B cell (primary cell): Measurements from ENCODE around the gene PTPRE. TPM values are rescaled to one million over a fixed set of nuclear protein-coding genes. Genes with fewer than 3 reads are reported as not detected.

ENCODE experiments used
- ATAC-seq: fragments of 200-7000 bp; cut with Tn5 transposase; one replicate; pipeline ENCODE4 v1.10.0; 2021; ENCODE audit warnings: low read depth, mild to moderate bottlenecking, moderate number of reproducible peaks, moderate library complexity
- CTCF ChIA-PET: fragments of 350-600 bp; sonication (Branson Sonifier 250); formaldehyde crosslinking; loops from one replicate; lab custom pipeline; 2021; ENCODE audit warnings: antibody characterized with exemption, inconsistent platforms; lab: Charles Lee
- POLR2A ChIA-PET: fragments of 350-600 bp; sonication (Branson Sonifier 250); formaldehyde crosslinking; loops from one replicate; lab custom pipeline; 2021; ENCODE audit warnings: antibody characterized with exemption; lab: Charles Lee
- DNase-seq: peaks from one replicate; pipeline ENCODE4 v3.0.0; 2013
- H2AFZ ChIP-seq: 2 replicates; pipeline ENCODE4 v1.6.1; 2012; ENCODE audit warnings: mild to moderate bottlenecking, low read depth, low read length; ENCODE audit not compliant: insufficient read depth, poor library complexity, severe bottlenecking
- H3K27ac ChIP-seq, 2 donors: 1 replicate in 1 of 2; 2 replicates in 1 of 2; pipeline ENCODE4 v1.5.1; 2012 to 2013; ENCODE audit warnings: low read length in 2 of 2, mild to moderate bottlenecking in 2 of 2, moderate library complexity in 1 of 2
- H3K27me3 ChIP-seq, 4 experiments: fragments of 200-600 bp in 1 of 4; sonication (generic) in 1 of 4; replicated peaks in 1 of 4; 1 replicate in 2 of 4; 2 replicates in 2 of 4; pipeline versions ENCODE4 v1.6.1 to v1.7.0; 2013 to 2016; ENCODE audit warnings: low read length in 3 of 4, mild to moderate bottlenecking in 2 of 4, mixed read lengths in 1 of 4, moderate library complexity in 1 of 4; ENCODE audit not compliant: insufficient read depth in 4 of 4, control insufficient read depth in 3 of 4; ENCODE audit errors: control extremely low read depth in 1 of 4
- H3K36me3 ChIP-seq, 2 experiments: replicated peaks in 1 of 2; 1 replicate in 1 of 2; 2 replicates in 1 of 2; pipeline versions ENCODE4 v1.6.1 to v1.7.1; 2013; ENCODE audit warnings: low read length in 1 of 2; ENCODE audit not compliant: insufficient read depth in 2 of 2, control insufficient read depth in 1 of 2; ENCODE audit errors: control extremely low read depth in 1 of 2, extremely low read depth in 1 of 2
- H3K4me1 ChIP-seq, 2 donors: fragments of 200-600 bp in 1 of 2; sonication (generic) in 1 of 2; 1 replicate in 1 of 2; 2 replicates in 1 of 2; pipeline versions ENCODE4 v1.5.1 to v1.6.1; 2013 to 2017; ENCODE audit warnings: low read length in 2 of 2; ENCODE audit not compliant: control insufficient read depth in 2 of 2, insufficient read depth in 2 of 2
- H3K4me2 ChIP-seq: replicated peaks from 2 replicates; pipeline ENCODE3; 2012; ENCODE audit warnings: mild to moderate bottlenecking, low read depth, low read length; ENCODE audit not compliant: poor library complexity, severe bottlenecking
- H3K4me3 ChIP-seq, 5 experiments: fragments of 200-600 bp in 1 of 5; sonication (generic) in 1 of 5; 1 replicate in 3 of 5; 2 replicates in 2 of 5; pipeline versions ENCODE4 v1.5.1 to v1.7.0; 2011 to 2016; ENCODE audit warnings: low read length in 4 of 5, mild to moderate bottlenecking in 4 of 5, low read depth in 2 of 5, control low read depth in 1 of 5, moderate library complexity in 1 of 5; ENCODE audit not compliant: insufficient read depth in 1 of 5; ENCODE audit errors: control extremely low read depth in 1 of 5, extremely low read depth in 1 of 5
- H3K79me2 ChIP-seq: fragments of 200-600 bp; sonication (generic); one replicate; pipeline ENCODE4 v1.6.0; 2016; ENCODE audit warnings: low read length; ENCODE audit not compliant: control insufficient read depth, insufficient read depth
- H3K9ac ChIP-seq: fragments of 200-600 bp; sonication (generic); 2 replicates; pipeline ENCODE4 v1.6.1; 2017; ENCODE audit warnings: mild to moderate bottlenecking, low read length, moderate library complexity
- H3K9me3 ChIP-seq, 3 donors: one replicate each; pipeline versions ENCODE4 v1.6.1 to v1.7.1; 2013; ENCODE audit warnings: low read length in 2 of 3; ENCODE audit not compliant: control insufficient read depth in 2 of 3, insufficient read depth in 1 of 3; ENCODE audit errors: control extremely low read depth in 1 of 3
- H4K20me1 ChIP-seq: 2 replicates; pipeline ENCODE4 v1.6.0; 2012; ENCODE audit warnings: mild to moderate bottlenecking, low read length; ENCODE audit not compliant: insufficient read depth, control insufficient read depth, poor library complexity, severe bottlenecking
- H3K27ac Mint-ChIP-seq: one replicate; pipeline ENCODE4 v1.8.0; 2021; ENCODE audit warnings: mixed read lengths
- H3K27me3 Mint-ChIP-seq: one replicate; pipeline ENCODE4 v1.8.0; 2021; ENCODE audit warnings: mixed read lengths
- H3K4me1 Mint-ChIP-seq: one replicate; pipeline ENCODE4 v1.8.0; 2021; ENCODE audit warnings: mixed read lengths
- H3K4me3 Mint-ChIP-seq: one replicate; pipeline ENCODE4 v1.8.0; 2021; ENCODE audit warnings: mixed read lengths
- H3K9me3 Mint-ChIP-seq: one replicate; pipeline ENCODE4 v1.8.0; 2022; ENCODE audit warnings: mixed read lengths; ENCODE audit not compliant: insufficient read depth
- CTCF ChIP-seq: fragments of 200-600 bp; IDR thresholded peaks from one replicate; pipeline ENCODE4 v1.8.0; 2022; ENCODE audit warnings: antibody characterized with exemption, mild to moderate bottlenecking
- EZH2 ChIP-seq: IDR thresholded peaks from 2 replicates; pipeline ENCODE4 v1.6.1; 2012; ENCODE audit warnings: borderline replicate concordance, low read depth, mild to moderate bottlenecking, moderate library complexity, low read length; ENCODE audit not compliant: insufficient read depth, poor library complexity, severe bottlenecking
- WGBS: methylation state at CpG from one replicate; pipeline ENCODE4 v1.1.5; 2013; ENCODE audit warnings: missing lambda C conversion rate; ENCODE audit not compliant: insufficient coverage; 5-methylcytosine and 5-hydroxymethylcytosine counted together
- intact Hi-C: fragments of 100-400 bp; cut with micrococcal nuclease; formaldehyde crosslinking; loops from one replicate; pipeline ENCODE4 v1.10.0; 2022
- polyA plus RNA-seq: library from polyadenylated mRNA; depleted of rRNA; stranded (reverse); fragments of >200 nt; gene quantifications from 2 replicates; pipeline ENCODE4 v1.2.3, GENCODE V29; 2012
- total RNA-seq, 2 donors: library from RNA; stranded (reverse); fragments of 120-200 nt in 1 of 2; gene quantifications; 1 replicate in 1 of 2; 2 replicates in 1 of 2; pipeline versions ENCODE4 v1.2.3 to v1.2.4, GENCODE V29; 2013 to 2022

Gene PTPRE
- total and polyA plus RNA-seq, 2 donors (not counting 1 experiment from before 2014, with no cell fraction given) = 6.6 to 32.7 TPM

GRCh38 chr10:127986531-127987466 lies 79.9 kb downstream of the PTPRE start:
- Histone ChIP-seq H4K20me1 (no peaks in the 10 kb centered on the region), H3K36me3 (no peaks in the 10 kb centered on the region), H3K4me3 (no peak overlapping the region), H3K27ac (no peak overlapping the region), H2AFZ (no peak overlapping the region), H3K79me2 (no peaks in the 10 kb centered on the region), H3K9me3 (no peaks in the 10 kb centered on the region), H3K4me1 (peaks cover 0 to 6% of the 10 kb centered on the region in 2 donors), H3K9ac (no peak overlapping the region), H3K27me3 (peaks cover 0 to 10% (median 5%) of the 10 kb centered on the region in 4 experiments), H3K4me2 (no peak overlapping the region)
- Mint-ChIP-seq H3K4me3 (no peak overlapping the region), H3K27me3 (peaks cover 39% of the 10 kb centered on the region), H3K27ac (no peak overlapping the region), H3K4me1 (peaks cover 5% of the 10 kb centered on the region), H3K9me3 (peaks cover 4% of the 10 kb centered on the region)
- ChIA-PET POLR2A (no interaction called here), CTCF (no interaction called here)
- ATAC-seq (no peak), DNase-seq (no peak)
- intact Hi-C loops = no loop called here
- 82% methylated on average over 9 of the region's 14 CpGs for WGBS
- TF ChIP-seq CTCF = no peak
- TF ChIP-seq EZH2 = no peak
